Measurements from ENCODE around the gene GNA12. TPM values are rescaled to one million over a fixed set of nuclear protein-coding genes. Genes with fewer than 3 reads are reported as not detected.
A peak's percentile ranks its signal among the peaks of the same experiment; 100 is the strongest.
"Not testable (repeated sequence)": the region's sequence is repeated elsewhere in the genome, so short reads cannot be mapped to it uniquely, and the experiment has no call there.

Gene GNA12
- total RNA-seq, 1 experiment from 2014 or later = 20.6 TPM

- peak; percentile 87 for DNase-seq (ENCODE audit: low read depth)
These were observed 21.0 kb upstream of the GNA12 start for GRCh38 chr7:2864999-2865670.

DNA sequence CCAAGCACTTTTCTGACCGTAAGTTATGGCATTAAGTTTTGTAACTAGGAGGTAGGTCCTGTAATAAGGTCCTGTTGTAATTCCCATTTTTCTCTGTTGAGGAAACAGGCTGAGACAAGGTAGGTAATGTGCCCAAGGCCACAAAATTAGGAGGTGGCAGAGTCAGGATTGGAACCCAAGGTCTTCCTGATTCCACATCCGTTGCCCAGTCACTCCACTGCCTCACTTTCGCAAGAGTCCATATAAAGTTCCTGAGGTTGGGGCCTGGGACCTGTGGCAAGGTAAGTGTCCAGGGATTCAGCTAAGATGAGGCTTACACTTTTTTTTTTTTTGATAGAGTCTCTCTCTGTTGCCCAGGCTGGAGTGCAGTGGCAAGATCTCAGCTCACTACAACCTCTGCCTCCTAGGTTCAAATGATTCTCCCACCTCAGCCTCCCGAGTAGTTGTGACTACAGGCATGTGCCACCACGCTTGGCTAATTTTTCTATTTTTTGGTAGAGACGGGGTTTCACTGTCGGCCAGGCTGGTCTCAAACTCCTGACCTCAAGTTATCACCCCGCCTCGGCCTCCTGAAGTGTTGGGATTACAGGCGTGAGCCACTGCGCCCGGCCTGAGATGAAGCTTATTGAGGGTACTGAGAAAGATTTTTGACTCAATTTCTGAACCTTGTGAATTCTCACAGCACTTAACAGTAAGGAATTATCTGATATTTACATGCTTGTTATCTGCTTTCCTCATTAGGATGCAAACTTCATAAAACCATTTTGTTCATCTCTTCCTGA, 20.3 kb upstream of the GNA12 start:
- no peak for DNase-seq (ENCODE audit: low read depth)

DNA sequence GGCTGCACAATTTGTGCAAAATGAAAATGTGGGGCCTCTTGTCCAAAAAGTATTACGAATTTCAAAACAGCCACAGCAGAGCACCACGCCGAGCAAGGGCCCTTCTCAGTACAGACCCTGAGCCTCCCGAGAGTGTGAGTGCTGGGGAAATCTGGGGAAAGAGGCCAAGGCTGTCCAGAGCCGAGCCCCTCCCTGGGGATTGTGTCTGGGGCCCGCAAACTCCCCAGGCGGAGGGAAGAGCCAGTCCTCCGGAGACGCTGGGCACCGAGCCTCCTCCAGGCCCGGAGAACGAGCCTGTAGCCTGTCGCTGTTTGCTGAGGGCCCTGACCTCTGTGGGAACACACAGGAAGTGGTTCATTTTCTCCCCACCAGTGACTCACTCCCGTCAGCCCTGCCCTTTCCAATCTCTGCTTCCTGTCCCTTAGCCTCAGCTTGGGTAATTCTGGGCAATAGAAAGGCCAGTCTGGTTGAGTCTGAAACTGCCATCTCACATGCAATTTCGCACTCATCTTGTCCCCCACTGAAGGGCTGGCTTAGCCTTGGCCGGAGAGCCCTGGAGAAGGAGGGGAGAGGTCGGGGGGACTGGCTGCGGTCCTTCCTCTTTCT, 19.5 kb upstream of the GNA12 start:
- DNase-seq (ENCODE audit: low read depth) = peak; percentile 99

GRCh38 chr7:2862831-2863361, 18.8 kb upstream of the GNA12 start:
- no peak for DNase-seq (ENCODE audit: low read depth)

DNA sequence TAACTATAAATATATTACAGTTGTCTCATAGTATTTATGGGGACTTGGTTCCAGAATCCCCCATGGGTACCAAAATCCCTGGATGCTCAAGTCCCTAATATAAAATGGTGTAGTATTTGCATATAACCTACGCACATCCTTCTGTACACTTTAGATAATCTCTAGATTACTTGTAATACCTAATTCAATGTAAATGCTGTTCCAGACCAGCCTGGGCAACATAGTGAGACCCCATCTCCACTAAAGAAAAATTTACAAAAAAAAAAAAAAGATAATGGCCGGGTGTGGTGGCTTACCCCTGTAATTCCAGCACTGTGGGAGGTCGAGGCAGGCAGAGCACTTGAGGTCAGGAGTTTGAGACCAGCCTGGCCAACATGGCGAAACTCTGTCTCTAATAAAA, 17.4 kb upstream of the GNA12 start:
- DNase-seq (ENCODE audit: low read depth) = no peak

GRCh38 chr7:2860627-2861133, 16.6 kb upstream of the GNA12 start:
- no peak for DNase-seq (ENCODE audit: low read depth)

DNA sequence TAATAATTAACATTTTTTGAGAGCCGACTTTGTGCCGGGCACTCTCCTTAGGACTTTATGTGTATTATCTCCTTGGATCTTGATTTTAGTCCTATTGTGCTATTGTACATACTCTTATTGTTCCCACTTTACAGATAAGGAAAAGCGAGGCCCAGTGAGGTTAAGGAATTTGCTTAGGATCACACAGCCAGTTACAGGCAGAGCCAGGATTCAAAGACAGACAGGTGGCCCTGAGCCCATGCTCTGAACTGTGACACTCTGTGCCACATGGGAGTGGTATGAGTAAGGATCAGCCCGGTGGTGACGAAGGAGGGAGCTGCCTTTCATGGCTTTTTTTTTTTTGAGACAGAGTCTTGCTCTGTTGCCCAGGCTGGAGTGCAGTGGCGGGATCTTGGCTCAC, 15.8 kb upstream of the GNA12 start:
- DNase-seq (ENCODE audit: low read depth) = no peak

GRCh38 chr7:2858621-2859020, 14.5 kb upstream of the GNA12 start:
- DNase-seq (ENCODE audit: low read depth) = no peak

GRCh38 chr7:2856388-2857169, 12.5 kb upstream of the GNA12 start:
- no peak for DNase-seq (ENCODE audit: low read depth)

- no peak for DNase-seq (ENCODE audit: low read depth)
These were observed 11.3 kb upstream of the GNA12 start for GRCh38 chr7:2855386-2855785.

- DNase-seq (ENCODE audit: low read depth) = not testable (repeated sequence)
These were observed 9.4 kb upstream of the GNA12 start for GRCh38 chr7:2853552-2853951.

DNA sequence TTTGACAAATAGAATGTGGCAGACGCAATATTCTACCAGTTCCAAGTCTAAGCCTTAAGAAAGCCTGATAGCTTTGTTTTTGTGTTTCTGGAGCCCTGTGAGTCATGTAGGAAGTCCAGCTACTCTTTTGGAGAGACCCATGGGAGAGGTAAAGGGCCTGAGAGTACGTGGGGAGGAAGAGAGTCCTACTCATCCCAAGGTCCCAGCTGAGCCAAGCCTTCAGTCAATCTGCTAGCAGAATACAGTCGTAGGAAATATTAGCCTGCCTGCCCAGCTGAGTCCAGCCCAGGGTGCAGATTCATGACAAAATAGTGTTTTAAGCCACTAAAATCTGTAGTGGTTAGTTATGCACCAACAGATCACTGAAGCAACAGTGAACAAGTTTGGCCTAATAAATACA, 9.0 kb upstream of the GNA12 start:
- DNase-seq (ENCODE audit: low read depth) = peak; percentile 82

- DNase-seq (ENCODE audit: low read depth) = no peak
These were observed 7.4 kb upstream of the GNA12 start for GRCh38 chr7:2851497-2851896.

DNA sequence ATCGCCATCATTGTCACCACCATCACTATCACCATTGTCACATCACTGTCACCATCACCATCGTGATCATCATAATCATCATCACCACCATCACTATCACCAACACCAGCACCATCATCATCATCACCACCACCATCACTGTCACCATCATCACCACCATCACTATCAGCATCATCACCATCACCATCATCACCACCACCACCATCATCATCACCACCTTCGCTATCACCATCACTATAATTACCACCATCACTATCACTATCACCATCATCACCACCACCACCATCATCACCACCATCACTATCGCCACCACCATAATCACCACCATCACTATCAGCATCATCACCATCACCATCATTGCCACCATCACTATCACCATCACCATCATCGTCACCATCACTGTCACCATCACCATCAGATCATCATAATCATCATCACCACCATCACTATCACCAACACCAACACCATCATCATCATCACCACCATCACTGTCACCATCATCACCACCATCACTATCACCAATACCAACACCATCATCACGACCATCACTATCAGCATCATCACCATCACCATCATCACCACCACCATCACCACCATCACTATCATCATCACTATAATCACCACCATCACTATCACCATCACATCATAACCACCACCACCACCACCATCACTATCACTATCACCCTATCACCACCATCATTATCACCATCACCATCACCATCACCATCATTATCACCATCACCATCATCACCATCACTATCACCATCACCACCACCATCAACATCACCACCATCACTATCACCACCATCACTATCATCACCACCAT, 6.0 kb upstream of the GNA12 start:
- no peak for DNase-seq (ENCODE audit: low read depth)

- no peak for DNase-seq (ENCODE audit: low read depth)
These were observed 1.0 kb upstream of the GNA12 start for GRCh38 chr7:2845034-2845592.

DNA sequence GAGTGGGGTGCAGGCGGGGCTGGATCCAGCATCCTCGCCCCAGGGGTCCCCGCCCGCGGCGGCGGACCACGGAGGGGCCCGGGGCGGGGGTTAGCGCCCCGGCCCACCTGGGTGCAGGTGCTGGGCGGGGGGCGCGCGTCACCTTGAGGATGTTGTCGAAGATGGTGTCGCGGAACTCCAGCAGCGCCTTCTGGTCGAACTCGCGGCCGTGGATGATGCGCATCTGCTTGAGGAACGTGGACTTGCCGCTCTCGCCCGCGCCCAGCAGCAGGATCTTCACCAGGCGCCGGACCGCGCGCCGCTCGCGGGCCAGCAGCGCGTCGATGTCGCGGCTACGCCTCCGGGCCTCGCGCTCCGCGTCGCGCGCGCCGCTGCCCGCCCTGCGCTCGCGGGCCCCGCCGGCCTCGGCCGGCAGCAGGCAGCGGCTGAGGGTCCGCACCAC, 376 bp downstream of the GNA12 start:
- peak; percentile 47 for DNase-seq (ENCODE audit: low read depth)

- DNase-seq (ENCODE audit: low read depth) = no peak
These were observed 870 bp downstream of the GNA12 start for GRCh38 chr7:2843191-2843685.

- DNase-seq (ENCODE audit: low read depth) = no peak
These were observed 2.2 kb downstream of the GNA12 start for GRCh38 chr7:2841907-2842306.

DNA sequence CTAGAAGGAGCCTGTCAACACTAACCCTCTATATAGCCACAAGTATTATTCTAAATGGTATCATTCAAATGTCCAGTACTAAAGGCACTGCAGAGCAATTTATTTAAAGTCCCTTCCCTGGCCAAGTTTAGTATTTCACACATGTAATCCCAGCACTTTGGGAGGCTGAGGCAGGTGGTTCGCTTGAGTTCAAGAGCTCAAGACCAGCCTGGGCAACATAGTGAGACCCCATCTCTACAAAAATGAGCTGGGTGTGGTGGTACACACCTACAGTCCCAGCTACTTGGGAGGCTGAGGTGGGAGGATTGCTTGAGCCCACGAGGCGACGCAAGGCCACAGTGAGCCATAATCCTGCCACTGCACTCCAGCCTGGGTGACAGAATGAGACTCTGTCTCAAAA, 3.6 kb downstream of the GNA12 start:
- DNase-seq (ENCODE audit: low read depth) = no peak
